22Rv1 (cell line): ENCODE data around the gene PSG6.
"Not testable (repeated sequence)": the region's sequence is repeated elsewhere in the genome, so short reads cannot be mapped to it uniquely, and the experiment has no call there.

Source experiments
- H3K27ac ChIP-seq: fragments of 450-650 bp; 2 replicates; pipeline ENCODE4 v1.5.1; 2017
- CTCF ChIP-seq: fragments of 450-650 bp; IDR thresholded peaks from 2 replicates; pipeline ENCODE4 v1.5.1; 2017; ENCODE audit warnings: mild to moderate bottlenecking
- ZFX ChIP-seq: fragments of 450-650 bp; IDR thresholded peaks from 2 replicates; pipeline ENCODE4 v1.6.1; 2017; ENCODE audit warnings: antibody characterized with exemption, borderline replicate concordance

The PSG6 gene

GRCh38 chr19:42898656-42899055, 19.0 kb downstream of the PSG6 start:
- not testable (repeated sequence) for H3K27ac ChIP-seq

DNA sequence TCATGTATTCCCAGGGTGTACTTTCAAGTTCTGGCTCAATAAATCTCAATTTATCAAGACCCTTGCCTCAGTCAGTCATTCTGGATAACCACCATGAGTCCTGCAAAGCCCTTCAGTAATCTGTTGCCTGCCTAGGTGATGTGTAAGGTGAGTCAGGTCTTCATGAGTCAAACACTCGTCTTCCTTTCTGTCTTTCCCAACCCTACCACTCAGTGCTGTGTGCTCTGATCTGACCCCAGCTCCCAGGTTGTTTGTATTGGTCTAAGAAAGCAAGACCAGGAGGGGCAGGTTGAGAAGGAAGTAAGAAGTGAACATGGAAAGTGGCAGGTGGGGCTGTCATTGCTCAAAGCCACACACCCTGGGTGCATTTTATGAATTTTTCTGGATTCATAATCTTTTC, 20.0 kb downstream of the PSG6 start:
- not testable (repeated sequence) for H3K27ac ChIP-seq

DNA sequence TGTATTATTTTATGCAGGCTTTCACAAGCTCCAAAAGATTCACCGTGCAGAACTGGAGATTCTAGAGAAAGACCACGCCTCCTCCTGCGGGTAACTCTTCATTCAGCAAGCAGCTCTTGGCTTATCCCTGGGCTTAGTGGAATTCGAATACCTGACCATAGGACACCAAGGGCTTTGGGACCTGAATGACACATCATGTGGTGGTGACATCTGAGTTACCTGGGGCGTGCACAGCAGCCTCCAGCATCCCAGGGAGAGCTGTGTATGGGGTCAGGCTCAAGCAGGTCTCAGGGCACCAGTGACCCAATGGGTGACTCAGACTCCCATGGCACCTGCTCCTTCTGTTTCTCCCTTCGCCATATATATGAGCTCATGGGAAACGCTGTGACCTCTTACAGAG, 27.2 kb downstream of the PSG6 start:
- H3K27ac ChIP-seq = not testable (repeated sequence)

DNA sequence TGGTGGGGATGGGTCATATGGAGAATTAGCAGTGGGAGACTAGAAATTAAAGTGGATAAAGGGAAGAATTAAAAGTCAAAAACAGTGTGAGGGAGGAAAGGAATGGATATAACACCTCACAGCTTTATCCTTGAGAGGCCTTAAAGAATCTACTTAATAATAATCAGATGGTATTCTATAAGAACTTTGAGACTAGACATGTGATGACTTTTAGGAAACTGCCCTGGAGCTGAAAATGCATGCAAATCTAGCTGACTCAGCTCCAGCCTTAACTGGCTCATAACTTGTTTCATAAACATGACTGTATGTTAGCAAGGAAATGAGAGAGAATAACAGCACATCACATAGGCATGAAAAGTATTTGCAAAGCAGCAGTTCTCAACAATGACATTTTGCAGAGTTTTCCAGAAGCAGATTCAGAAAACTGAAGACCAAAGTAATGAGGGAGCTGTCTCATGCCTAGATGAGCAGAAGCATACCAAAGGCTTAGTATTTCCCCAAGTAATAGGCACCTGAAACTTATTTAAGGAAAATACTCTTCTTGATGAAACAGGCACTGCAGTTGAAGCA, 29.7 kb downstream of the PSG6 start:
- not testable (repeated sequence) for H3K27ac ChIP-seq

DNA sequence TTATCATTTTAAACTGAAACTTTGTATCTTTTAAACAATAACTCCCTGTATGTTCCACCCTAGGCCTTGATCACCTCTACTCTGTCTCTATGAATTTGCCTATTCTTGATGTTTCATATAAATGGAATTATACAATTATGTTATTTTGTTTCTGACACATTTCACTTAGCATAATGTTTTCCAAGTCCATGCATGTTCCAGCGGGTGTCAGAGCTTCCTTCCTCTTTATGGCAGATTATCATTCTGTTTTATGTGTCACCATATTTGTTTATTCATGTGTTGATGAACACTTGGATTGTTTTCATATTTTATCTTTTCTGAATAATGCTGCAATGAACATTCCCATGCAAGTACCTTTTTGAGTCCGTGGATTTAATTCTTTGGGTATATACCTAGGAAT, 35.0 kb downstream of the PSG6 start:
- not testable (repeated sequence) for H3K27ac ChIP-seq

- H3K27ac ChIP-seq = not testable (repeated sequence)
Observed at GRCh38 chr19:42882010-42882409, 35.7 kb downstream of the PSG6 start.

DNA sequence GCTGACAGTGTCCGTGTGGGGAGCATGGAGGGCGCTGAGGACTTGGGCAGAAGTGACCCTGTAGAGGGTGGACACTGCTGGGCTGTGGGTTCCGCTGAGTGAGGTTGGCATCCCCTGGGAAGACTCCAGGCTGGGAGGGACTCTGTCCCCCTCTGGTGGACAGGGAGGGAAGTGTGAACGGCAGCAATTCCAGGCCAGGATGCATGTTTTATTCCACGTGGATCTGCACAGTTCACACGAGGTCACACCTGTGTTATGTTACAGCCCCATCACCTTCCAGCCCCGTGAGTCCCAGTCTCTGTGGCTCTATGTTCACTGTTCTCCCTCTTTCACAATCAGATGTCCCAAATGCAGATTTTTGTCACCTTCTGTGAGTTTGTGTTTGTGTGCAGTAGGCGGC, 36.4 kb downstream of the PSG6 start:
- not testable (repeated sequence) for H3K27ac ChIP-seq
- TF ChIP-seq CTCF = peak; percentile 24; the same call in 1 of the 2 replicates

DNA sequence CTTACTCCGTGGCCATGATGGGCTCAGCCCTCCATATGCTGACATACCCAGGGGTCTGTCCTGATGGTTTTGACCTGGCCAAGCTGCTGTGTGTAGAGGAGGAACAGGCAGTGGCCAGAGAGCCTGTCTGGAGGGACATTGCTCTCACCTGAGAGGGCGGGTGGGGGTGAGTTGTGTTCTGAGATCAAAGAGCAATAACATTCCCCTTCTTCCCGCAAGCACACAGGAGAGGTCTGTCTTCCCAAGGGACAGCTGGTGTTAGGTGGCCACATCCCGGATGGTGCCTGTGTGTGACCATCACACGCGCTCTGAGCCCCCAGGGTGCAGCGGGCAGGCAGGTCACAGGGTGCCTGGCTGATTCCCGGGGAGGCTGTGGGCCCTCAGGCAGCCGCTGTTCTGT, 37.1 kb downstream of the PSG6 start:
- H3K27ac ChIP-seq = not testable (repeated sequence)

DNA sequence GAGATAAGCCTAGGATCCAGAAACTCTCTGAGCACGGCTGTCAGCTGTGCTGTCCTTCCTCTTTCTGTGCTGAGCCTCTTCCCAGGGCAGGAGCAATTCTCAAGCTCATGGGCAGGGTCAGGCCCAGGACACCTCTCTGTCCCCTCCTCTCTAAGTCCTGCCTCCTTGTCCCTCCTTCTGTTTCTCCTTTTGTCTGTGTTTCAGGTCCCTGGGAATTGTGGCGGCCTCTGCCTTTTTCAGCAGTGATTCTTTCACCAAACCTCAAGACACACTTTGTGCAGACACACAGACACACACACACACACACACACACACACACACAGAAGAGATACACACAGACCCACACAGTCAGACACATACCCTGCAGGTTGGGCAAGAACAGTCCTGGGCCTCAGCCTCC, 38.1 kb downstream of the PSG6 start, which contains the start of gene PSG1:
PSG1 (minus strand) TSS at position 101 of the 400 bp plus-strand sequence. CDS start 132 bp downstream, outside the sequence.
- no peak within 1 kb of the TSS for H3K27ac ChIP-seq
- TF ChIP-seq CTCF (no peak), ZFX (no peak)

DNA sequence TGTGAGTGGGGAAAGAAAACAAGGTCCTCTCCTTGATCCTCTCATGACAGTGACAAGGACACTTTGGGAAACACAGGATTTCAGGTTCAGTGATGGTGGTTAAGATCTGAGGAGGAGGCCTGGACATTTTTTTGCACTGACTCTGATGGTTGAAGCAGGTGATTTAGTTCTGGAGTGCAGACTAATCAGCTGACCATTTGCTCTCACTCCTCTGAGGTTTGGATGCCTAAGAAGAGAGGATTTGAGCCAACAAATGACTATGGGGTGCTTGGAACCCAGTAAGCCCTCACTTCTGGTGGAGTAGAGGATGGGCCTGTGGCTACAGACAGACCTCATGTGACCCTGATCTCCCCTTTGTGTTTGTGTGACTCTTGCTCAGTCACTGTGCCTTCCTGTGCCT, 41.1 kb downstream of the PSG6 start:
- H3K27ac ChIP-seq = not testable (repeated sequence)

DNA sequence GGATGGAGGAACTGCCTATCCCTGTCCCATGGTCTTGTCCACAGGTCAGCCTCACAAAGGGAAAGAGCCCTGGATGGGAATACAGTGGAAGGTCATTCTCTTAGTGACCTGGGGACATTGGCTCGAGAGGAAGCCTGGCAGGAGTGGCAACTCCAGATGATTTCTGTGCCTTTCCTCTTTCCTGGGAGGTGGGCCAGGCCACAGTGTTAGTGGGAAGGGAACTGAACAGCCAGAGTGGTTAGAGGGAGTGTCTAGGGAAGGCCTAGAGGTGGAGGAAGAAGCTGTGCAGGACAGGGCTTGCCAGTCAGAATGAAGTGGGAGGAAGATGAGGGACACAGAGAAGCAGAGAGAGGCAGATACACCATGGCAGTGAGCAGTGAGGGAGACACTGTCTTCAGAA, 41.8 kb downstream of the PSG6 start:
- not testable (repeated sequence) for H3K27ac ChIP-seq

- H3K27ac ChIP-seq = not testable (repeated sequence)
Observed at GRCh38 chr19:42874901-42875813, 42.5 kb downstream of the PSG6 start.

GRCh38 chr19:42874136-42874535, 43.6 kb downstream of the PSG6 start:
- not testable (repeated sequence) for H3K27ac ChIP-seq

DNA sequence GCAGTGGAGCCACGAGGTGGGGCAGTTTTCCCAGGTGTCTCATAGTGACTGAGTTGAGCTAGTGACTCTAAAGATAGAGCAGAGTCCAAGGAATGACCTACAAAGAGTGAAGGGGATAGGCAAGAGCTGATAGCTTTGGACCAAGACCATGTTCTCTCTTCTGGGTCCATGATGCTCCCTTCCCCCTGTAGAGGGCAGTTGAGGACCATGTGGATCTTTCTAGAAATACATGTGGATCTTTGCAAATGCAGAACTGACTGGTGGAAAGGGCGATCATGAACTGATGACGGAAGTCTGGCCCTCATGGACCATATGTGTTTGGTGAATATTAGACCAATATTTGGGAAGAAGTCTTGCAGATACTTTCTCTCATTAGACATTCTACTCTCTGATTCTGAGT, 45.1 kb downstream of the PSG6 start:
- no peak overlapping the region for H3K27ac ChIP-seq
- TF ChIP-seq ZFX (no peak), CTCF (no peak)
